ENCODE data around the gene DYNC1H1.
"Not testable (repeated sequence)": the region's sequence is repeated elsewhere in the genome, so short reads cannot be mapped to it uniquely, and the experiment has no call there.

DYNC1H1 gene

DNA sequence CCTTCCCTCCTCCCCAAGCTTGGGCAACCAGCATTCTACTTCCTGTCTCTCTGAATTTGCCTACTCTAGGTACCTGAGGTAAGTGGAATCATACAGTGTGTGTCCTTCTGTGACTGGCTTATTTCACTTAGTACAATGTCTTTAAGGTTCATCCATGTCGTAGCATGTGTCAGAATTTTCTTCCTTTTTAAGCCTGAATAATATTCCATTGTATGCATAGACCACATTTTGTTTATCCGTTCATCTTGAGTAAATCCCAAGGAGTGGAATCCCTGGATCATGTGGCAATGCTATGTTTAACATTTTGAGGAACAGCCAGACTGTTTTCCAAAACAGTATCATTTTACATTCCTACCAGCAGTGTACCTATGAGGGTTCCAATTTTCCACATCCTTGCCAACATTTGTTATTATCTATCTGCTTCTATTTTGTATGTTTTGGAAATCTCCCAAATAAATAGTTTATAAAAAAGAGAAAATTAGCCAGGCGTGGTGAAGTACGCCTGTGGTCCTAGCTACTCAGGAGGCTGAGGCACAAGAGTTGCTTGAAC, 110.1 kb downstream of the DYNC1H1 start:
- no peak for DNase-seq

DNA sequence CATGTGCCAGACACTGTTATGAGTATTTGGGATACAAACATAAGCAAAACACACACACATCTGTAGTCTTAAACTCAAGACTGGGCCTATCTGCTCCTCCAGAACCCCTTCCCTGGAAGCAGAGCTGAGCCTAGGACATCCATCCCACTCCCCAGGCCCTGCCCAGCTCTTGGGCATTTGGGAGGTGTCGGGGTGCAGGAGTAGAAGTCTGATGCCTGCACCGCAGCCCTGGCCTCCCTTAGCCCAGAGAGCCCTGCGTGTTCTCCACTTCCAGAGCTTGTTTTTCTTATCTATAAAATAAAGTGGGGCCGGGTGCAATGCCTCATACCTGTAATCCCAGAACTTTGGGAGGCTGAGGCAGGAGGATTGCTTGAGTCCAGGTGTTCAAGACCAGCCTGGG, 110.8 kb downstream of the DYNC1H1 start:
- no peak for DNase-seq

- DNase-seq, result no peak
These were observed 113.0 kb downstream of the DYNC1H1 start for GRCh38 chr14:102077382-102077709.

GRCh38 chr14:102078361-102078791, 114.0 kb downstream of the DYNC1H1 start:
- not testable (repeated sequence) for DNase-seq

GRCh38 chr14:102078831-102079699, 114.7 kb downstream of the DYNC1H1 start:
- DNase-seq, result no peak

GRCh38 chr14:102079700-102079979, 115.3 kb downstream of the DYNC1H1 start:
- DNase-seq, result no peak

GRCh38 chr14:102080183-102081080, 116.1 kb downstream of the DYNC1H1 start:
- no peak for DNase-seq

GRCh38 chr14:102081231-102082080, 117.1 kb downstream of the DYNC1H1 start:
- DNase-seq, result no peak

DNA sequence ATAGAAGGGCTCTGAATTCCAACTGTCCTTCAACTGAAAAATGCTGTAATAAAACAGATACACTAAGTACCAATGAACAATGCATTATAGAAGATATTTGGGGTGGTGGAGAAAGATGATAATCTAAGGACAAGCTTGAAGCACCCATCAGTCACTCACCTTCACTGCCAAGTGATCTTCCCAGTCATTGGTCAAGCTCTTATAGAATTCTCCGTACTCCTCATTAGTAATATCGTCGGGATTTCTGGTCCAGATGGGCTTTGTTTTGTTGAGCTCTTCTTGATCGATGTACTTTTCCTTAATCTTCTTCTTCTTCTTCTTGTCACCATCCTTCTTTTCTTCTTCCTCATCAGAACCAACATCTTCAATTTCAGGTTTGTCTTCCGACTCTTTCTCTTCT, 120.1 kb downstream of the DYNC1H1 start:
- not testable (repeated sequence) for DNase-seq

- no peak for DNase-seq
These were observed 120.6 kb downstream of the DYNC1H1 start for GRCh38 chr14:102084931-102085330.

- DNase-seq, result no peak
These were observed 121.1 kb downstream of the DYNC1H1 start for GRCh38 chr14:102085488-102085887.

GRCh38 chr14:102085948-102086708, 121.8 kb downstream of the DYNC1H1 start:
- peak; percentile 57 for DNase-seq

GRCh38 chr14:102086709-102086971, 122.3 kb downstream of the DYNC1H1 start:
- DNase-seq, result no peak

- peak; percentile 93 for DNase-seq
These were observed 122.8 kb downstream of the DYNC1H1 start, which contains the start of gene HSP90AA1 for GRCh38 chr14:102086972-102087761. Gene HSP90AA1, minus strand, starts transcription at chr14:102087044. Its CDS starts 666 bp downstream, at chr14:102086378.

DNA sequence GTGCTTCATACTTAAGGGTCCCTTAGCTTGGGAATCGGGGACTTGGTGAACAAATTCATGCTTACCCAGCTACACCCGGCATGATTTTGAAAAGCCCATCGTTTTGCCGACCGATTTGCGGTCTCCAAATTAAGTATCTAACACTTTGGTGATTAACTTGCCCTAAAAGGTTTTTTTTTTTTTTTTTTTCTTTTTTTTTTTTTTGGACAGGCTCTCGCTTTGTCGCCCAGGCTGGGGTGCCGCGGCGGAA, 123.3 kb downstream of the DYNC1H1 start:
- DNase-seq, result no peak

DNA sequence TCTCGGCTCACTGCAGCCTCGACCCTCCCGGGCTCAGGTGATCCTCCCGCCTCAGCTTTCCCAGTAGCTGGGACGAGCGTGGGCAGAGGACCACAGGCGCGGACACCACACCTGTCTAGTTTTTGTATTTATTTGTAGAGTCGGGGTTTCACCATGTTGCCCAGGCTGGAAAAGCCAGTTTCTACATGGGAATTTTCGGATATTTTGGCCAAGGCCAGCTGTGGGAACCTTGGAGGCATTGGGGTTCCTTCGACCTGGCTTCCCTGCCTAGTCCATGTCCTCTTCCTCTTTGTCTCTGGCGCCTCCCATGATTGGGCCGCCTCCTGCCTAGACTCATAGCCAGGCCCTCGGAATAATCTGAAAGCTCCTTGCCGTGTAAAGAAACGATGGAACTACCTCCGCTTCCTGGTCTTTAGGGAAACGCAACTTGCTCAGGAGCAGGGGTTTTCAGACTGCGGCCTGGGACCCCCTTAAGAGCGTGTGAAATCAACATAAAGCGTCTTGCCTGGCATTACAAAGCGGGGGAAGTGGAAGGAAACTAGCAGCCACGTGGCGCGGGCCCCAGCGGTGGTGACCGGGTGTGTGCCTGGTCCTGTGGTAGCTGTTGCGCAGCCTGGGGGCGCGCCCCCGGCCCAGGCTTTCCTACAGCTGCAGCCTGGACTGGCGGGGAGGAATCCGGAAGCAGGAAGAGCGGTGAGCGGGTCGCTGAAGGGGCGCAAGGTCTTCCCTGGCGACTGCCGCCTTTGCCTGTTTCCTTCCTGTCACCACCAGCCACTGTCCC, 123.8 kb downstream of the DYNC1H1 start:
- DNase-seq, result peak; percentile 26

DNA sequence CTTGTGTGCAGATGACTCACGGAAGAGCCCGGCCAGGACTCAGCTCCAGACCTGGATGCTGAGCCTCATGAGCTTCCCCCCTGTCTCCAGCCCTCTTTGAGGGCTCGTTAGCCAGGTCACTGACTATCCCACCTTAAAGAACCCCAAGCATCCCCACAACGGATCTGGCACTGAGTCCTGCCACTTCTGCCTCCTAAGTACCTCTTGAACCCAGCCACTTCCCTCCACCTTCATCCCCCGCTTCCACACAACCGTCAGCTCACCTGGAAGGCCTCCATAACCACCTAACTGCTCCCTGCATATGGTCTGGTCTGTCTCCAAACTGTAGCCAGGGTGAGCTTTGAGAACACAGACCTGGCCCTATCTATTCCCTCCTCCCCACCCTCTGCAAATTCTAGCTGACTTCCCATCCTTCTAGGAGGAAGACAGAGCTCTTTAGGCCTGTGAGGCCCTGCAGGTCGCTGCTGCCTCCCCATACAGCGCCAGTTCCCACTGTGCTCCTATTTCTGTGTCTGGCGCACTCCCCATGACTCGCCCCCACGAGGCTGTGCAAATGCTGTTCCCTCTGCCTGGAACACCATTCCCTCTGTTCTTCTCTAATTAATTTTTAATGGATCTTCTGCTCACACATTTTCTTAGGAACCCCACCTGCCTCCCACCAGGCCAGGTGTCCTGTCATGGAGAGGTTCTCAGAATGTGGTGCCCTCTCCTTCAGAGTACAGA, 125.4 kb downstream of the DYNC1H1 start:
- no peak for DNase-seq

DNA sequence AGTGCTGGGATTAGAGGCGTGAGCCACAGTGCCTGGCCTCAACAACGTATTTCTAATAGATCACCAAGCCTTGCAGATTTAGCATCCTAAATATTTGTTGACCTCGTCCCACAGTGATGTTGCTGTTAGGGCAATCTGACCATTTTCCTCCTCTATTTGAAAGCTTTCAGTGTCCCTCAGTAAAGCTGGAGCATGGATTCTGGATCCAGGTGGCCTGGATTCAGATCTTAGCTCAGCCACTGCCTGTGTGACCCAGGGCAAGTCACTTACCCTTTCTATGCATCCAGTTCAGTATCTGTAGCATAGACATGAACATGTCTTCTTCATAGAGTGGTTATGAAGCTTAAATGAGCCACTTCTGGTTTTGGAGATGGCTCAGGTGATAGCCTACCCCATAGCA, 126.3 kb downstream of the DYNC1H1 start:
- DNase-seq, result no peak

- no peak for DNase-seq
These were observed 128.4 kb downstream of the DYNC1H1 start for GRCh38 chr14:102092806-102093205.

GRCh38 chr14:102094101-102094500, 129.7 kb downstream of the DYNC1H1 start:
- no peak for DNase-seq
